H1 (cell line): ENCODE data around the gene PDZD2. TPM values are rescaled to one million over a fixed set of nuclear protein-coding genes. Genes with fewer than 3 reads are reported as not detected.

ENCODE experiments used
- RFX5 ChIP-seq: IDR thresholded peaks from 2 replicates; pipeline ENCODE4 v1.6.1; 2011; ENCODE audit warnings: low read depth, low read length, improper control_type of control experiment, borderline replicate concordance
- polyA plus RNA-seq, 7 experiments: library from polyadenylated mRNA; depleted of rRNA in 3 of 7; stranded (reverse) in 5 of 7; unstranded in 2 of 7; fragments of >200 nt in 5 of 7; fragments of 200-250 nt in 2 of 7; gene quantifications; 1 replicate in 5 of 7; 2 replicates in 1 of 7; 4 replicates in 1 of 7; pipeline versions ENCODE4 v1.2.1 to v1.2.3, GENCODE V29; 2011 to 2013; ENCODE audit warnings: missing spikeins in 2 of 7, mixed read lengths in 2 of 7
- total RNA-seq: library from RNA; stranded (reverse); fragmentation: NEBNext Ultra II Directional; extraction: Animal tissue kit (Norgen Biotek cat#: 25700); gene quantifications from 2 replicates; pipeline ENCODE4 v1.2.1, GENCODE V29; 2021

The PDZD2 gene
- total and polyA plus RNA-seq, 2 of the 8 experiments (the other 6 are each of a cell fraction or from before 2014, with no cell fraction given) = 1.2 to 6.8 TPM

DNA sequence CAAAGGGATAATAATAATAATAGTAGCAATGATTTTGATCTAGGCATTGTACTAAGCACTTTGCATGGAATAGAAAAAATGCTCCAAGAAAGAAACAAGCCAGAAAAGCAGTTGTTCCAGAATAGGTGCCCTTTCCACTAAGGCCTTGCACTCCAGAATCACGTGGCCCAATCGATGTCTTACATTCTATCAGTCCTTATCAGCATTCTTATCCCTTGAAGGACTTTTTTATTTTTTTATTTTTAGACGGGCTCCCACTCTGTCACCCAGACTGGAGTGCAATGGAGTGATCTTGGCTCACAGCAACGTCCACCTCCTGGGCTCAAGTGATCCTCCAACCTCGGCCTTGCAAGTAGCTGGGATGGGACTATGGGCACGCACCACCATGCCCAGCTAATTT, 36.5 kb downstream of the PDZD2 start (continued):
- no peak for TF ChIP-seq RFX5
